A673 (cell line): ENCODE results near the gene SLC1A1. TPM values are rescaled to one million over a fixed set of nuclear protein-coding genes. Genes with fewer than 3 reads are reported as not detected.

Experiments
- BruUV-seq: library from RNA; stranded (reverse); fragments of 400-500 nt; replicated peaks from 2 replicates; lab custom pipeline; 2021; lab: Mats Ljungman, UMichigan
- CTCF ChIA-PET: fragments of 300-600 bp; sonication (Branson Sonifier 250); formaldehyde crosslinking; loops from one replicate; lab custom pipeline; 2022; ENCODE audit warnings: antibody characterized with exemption; lab: Charles Lee
- POLR2A ChIA-PET: fragments of 300-600 bp; sonication (Branson Sonifier 250); formaldehyde crosslinking; loops from one replicate; lab custom pipeline; 2022; ENCODE audit warnings: antibody characterized with exemption; ENCODE audit not compliant: low non-redundant PET; lab: Charles Lee
- DNase-seq: peaks from one replicate; pipeline ENCODE4 v3.0.0-alpha.2; 2015; ENCODE audit warnings: low spot score
- H3K27ac ChIP-seq: fragments of 200-600 bp; sonication (generic); 2 replicates; pipeline ENCODE4 v1.5.1; 2016; ENCODE audit warnings: mixed run types, low read depth, mild to moderate bottlenecking, mixed read lengths, antibody characterized with exemption, low read length; ENCODE audit not compliant: poor library complexity, severe bottlenecking
- H3K27me3 ChIP-seq: fragments of 200-600 bp; sonication (generic); replicated peaks from 2 replicates; pipeline ENCODE4 v1.6.1; 2017; ENCODE audit warnings: mixed run types, low read depth, mild to moderate bottlenecking, mixed read lengths, antibody characterized with exemption, low read length; ENCODE audit not compliant: insufficient read depth, poor library complexity
- H3K36me3 ChIP-seq: fragments of 200-600 bp; sonication (generic); 2 replicates; pipeline ENCODE4 v1.6.1; 2016; ENCODE audit warnings: mixed run types, mild to moderate bottlenecking, mixed read lengths, antibody characterized with exemption, low read length; ENCODE audit not compliant: insufficient read depth, poor library complexity, severe bottlenecking
- H3K4me1 ChIP-seq: fragments of 200-600 bp; sonication (generic); 2 replicates; pipeline ENCODE4 v1.6.1; 2017; ENCODE audit warnings: mixed run types, mild to moderate bottlenecking, mixed read lengths, antibody characterized with exemption, low read length; ENCODE audit not compliant: insufficient read depth, poor library complexity, severe bottlenecking
- H3K4me3 ChIP-seq: fragments of 200-600 bp; sonication (generic); 2 replicates; pipeline ENCODE4 v1.5.1; 2016; ENCODE audit warnings: low read depth, mixed run types, mild to moderate bottlenecking, mixed read lengths, low read length; ENCODE audit not compliant: poor library complexity, severe bottlenecking
- H3K9me3 ChIP-seq: fragments of 200-600 bp; sonication (generic); 2 replicates; pipeline ENCODE4 v1.6.1; 2016; ENCODE audit warnings: mixed run types, low read depth, mild to moderate bottlenecking, mixed read lengths, antibody characterized with exemption, low read length; ENCODE audit not compliant: poor library complexity, severe bottlenecking
- EZH2 ChIP-seq: fragments of 200-600 bp; sonication (generic); IDR thresholded peaks from 2 replicates; pipeline ENCODE4 v1.6.1; 2017; ENCODE audit warnings: borderline replicate concordance, low read depth, mild to moderate bottlenecking, mixed read lengths, antibody characterized with exemption, low read length; ENCODE audit not compliant: poor library complexity, severe bottlenecking
- intact Hi-C: fragments of 100-400 bp; cut with micrococcal nuclease; formaldehyde crosslinking; loops from one replicate; pipeline ENCODE4 v1.10.0; 2022; ENCODE audit not compliant: unreplicated experiment
- total RNA-seq: library from RNA; stranded (reverse); gene quantifications from 2 replicates; pipeline ENCODE4 v1.2.3, GENCODE V29; 2021
- TF ChIP-seq, protein P1 (sequence below): fragments of 300-800, 200-600 bp; sonication (generic); conservative IDR thresholded peaks from 2 replicates; pipeline ENCODE4 v1.5.1; 2017; ENCODE audit warnings: low read depth, mild to moderate bottlenecking, antibody characterized with exemption, low read length, moderate library complexity, mixed read lengths

The SLC1A1 gene
- total RNA-seq, 1 experiment from 2014 or later = 8.7 TPM

- DNase-seq = no peak
- Histone ChIP-seq H3K4me1 (peaks cover 26% of the 10 kb centered on the region), H3K36me3 (peaks cover 9% of the 10 kb centered on the region), H3K9me3 (no peaks in the 10 kb centered on the region), H3K27ac (no peak overlapping the region), H3K27me3 (no peaks in the 10 kb centered on the region), H3K4me3 (no peak overlapping the region)
- CTCF ChIA-PET = no interaction called here
- POLR2A ChIA-PET = no interaction called here
- no TSS peak for BruUV-seq
- intact Hi-C loops = no loop called here
- TF ChIP-seq EZH2 = no peak
Observed at GRCh38 chr9:4579001-4579400, 88.7 kb downstream of the SLC1A1 start.

GRCh38 chr9:4581035-4581760, 90.9 kb downstream of the SLC1A1 start:
- Histone ChIP-seq H3K36me3 (peaks cover 20% of the 10 kb centered on the region), H3K9me3 (no peaks in the 10 kb centered on the region), H3K4me3 (no peak overlapping the region), H3K4me1 (peaks cover 16% of the 10 kb centered on the region), H3K27me3 (no peaks in the 10 kb centered on the region), H3K27ac (no peak overlapping the region)
- TF ChIP-seq, protein P1, sequence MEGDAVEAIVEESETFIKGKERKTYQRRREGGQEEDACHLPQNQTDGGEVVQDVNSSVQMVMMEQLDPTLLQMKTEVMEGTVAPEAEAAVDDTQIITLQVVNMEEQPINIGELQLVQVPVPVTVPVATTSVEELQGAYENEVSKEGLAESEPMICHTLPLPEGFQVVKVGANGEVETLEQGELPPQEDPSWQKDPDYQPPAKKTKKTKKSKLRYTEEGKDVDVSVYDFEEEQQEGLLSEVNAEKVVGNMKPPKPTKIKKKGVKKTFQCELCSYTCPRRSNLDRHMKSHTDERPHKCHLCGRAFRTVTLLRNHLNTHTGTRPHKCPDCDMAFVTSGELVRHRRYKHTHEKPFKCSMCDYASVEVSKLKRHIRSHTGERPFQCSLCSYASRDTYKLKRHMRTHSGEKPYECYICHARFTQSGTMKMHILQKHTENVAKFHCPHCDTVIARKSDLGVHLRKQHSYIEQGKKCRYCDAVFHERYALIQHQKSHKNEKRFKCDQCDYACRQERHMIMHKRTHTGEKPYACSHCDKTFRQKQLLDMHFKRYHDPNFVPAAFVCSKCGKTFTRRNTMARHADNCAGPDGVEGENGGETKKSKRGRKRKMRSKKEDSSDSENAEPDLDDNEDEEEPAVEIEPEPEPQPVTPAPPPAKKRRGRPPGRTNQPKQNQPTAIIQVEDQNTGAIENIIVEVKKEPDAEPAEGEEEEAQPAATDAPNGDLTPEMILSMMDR = no peak
- no peak for TF ChIP-seq EZH2
- CTCF ChIA-PET = no interaction called here
- BruUV-seq = no TSS peak
- POLR2A ChIA-PET = no interaction called here
- no peak for DNase-seq
- intact Hi-C loops = no loop called here

DNA sequence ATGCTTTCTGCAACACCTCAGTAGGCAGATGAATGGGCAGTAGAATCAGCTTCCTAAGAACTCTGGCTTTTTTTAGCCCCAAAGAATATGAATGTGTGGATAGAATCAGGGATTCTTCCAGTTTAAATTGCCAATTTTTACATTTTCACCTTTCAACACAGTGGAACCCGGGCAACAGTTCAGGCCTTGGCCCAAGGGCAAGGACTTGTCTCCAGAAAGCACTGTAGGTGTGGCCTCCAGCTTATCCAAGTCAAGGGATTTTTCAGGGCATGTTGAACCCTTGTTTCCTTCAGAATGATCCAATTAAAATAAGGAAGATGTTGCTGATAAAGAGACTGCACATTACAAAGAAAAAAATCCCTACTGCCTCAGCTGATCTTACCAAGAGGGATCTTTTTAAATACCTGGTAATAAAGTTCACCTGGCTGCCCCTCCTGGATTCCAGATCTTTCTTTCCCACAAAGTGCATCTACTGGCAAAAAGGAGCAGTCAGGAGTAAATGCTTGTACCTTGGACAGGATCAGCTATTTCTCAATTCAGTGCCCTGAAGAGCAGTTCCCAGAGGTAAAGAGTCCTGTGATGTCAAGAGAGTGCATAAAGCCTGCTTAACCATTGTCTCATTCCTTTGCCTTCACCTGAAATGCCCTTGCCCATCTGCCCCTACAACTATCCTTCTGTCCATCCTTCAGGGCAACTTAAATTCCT, 91.7 kb downstream of the SLC1A1 start:
- peaks cover 20% of the 10 kb centered on the region for H3K36me3 ChIP-seq
- no peak overlapping the region for H3K27ac ChIP-seq
- TF ChIP-seq, protein P1 = no peak
- TF ChIP-seq EZH2 = no peak
- no peak for DNase-seq
- intact Hi-C loops = no loop called here
- peaks cover 16% of the 10 kb centered on the region for H3K4me1 ChIP-seq
- no peaks in the 10 kb centered on the region for H3K27me3 ChIP-seq
- no TSS peak for BruUV-seq
- ChIA-PET POLR2A (no interaction called here), CTCF (no interaction called here)
- no peak overlapping the region for H3K4me3 ChIP-seq
- H3K9me3 ChIP-seq = no peaks in the 10 kb centered on the region
